Measurements from ENCODE around the gene MYO9B.

- TF ChIP-seq ELF4 (IDR thresholded peaks at IDR 0.05) (no peak), FOXK2 (IDR thresholded peaks at IDR 0.05) (no peak), ARNT (IDR thresholded peaks at IDR 0.05) (no peak), BHLHE40 (IDR thresholded peaks at IDR 0.05; ENCODE audit: borderline replicate concordance) (no peak), SP1 (IDR thresholded peaks at IDR 0.05) (no peak), L3MBTL2 (conservative IDR thresholded peaks at IDR 0.05) (no peak), FOXA1 (IDR thresholded peaks at IDR 0.05) (no peak), LEF1 (IDR thresholded peaks at IDR 0.05; ENCODE audit: borderline replicate concordance) (no peak)
Observed at GRCh38 chr19:17237747-17238706, 162.4 kb downstream of the MYO9B start.
